ENCODE results near the gene SORL1-AS1. TPM values are rescaled to one million over a fixed set of nuclear protein-coding genes. Genes with fewer than 3 reads are reported as not detected.
A peak's percentile ranks its signal among the peaks of the same experiment; 100 is the strongest.

SORL1-AS1 gene

DNA sequence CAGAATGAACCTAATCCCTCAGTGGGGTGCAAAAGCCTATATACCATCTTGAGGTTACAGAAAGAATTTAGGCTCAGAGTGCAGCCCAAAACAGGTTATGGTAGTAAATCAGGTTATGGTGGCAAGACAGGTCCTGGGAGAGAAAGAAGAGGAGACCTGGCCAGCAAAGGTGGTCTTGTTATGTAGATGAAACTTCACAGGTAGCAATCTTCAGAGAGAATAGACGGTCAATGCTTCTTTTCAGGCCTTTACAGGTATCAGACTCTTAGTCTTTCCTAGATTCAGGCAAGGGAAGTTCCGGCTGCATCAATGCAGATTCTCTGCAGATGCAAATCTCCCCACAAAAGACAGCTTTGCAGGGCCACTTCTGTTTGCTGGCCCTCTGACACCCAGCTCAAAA lies 46.5 kb downstream of the SORL1-AS1 start:
- H3K4me3 ChIP-seq (ENCODE audit: low read depth, low read length), result no peak overlapping the region
- no peak for DNase-seq (ENCODE audit: low read depth)
- TF ChIP-seq, protein P1, sequence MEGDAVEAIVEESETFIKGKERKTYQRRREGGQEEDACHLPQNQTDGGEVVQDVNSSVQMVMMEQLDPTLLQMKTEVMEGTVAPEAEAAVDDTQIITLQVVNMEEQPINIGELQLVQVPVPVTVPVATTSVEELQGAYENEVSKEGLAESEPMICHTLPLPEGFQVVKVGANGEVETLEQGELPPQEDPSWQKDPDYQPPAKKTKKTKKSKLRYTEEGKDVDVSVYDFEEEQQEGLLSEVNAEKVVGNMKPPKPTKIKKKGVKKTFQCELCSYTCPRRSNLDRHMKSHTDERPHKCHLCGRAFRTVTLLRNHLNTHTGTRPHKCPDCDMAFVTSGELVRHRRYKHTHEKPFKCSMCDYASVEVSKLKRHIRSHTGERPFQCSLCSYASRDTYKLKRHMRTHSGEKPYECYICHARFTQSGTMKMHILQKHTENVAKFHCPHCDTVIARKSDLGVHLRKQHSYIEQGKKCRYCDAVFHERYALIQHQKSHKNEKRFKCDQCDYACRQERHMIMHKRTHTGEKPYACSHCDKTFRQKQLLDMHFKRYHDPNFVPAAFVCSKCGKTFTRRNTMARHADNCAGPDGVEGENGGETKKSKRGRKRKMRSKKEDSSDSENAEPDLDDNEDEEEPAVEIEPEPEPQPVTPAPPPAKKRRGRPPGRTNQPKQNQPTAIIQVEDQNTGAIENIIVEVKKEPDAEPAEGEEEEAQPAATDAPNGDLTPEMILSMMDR (IDR thresholded peaks at IDR 0.05; ENCODE audit: insufficient read depth, low read length), result no peak

DNA sequence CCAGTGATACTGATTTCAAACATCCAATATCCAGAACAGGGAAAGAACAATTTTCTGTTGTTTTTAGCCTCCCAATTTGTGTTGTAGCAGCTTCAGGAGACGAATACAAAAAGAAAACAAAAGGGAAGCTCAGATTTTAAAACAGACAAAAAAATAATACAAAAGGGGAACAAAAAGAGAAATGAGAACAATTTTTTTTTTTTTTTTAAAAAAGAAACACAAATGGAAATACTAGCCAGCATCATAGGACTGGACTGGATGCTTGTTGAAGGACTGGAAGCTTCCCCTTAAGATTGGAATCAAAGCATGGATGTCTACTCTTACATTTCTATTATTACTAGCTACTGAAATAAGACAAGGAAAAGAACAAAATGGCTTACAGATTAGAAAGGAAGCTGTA lies 47.1 kb downstream of the SORL1-AS1 start:
- TF ChIP-seq, protein P1 (IDR thresholded peaks at IDR 0.05; ENCODE audit: insufficient read depth, low read length), result no peak
- H3K4me3 ChIP-seq (ENCODE audit: low read depth, low read length), result no peak overlapping the region
- DNase-seq (ENCODE audit: low read depth), result no peak

DNA sequence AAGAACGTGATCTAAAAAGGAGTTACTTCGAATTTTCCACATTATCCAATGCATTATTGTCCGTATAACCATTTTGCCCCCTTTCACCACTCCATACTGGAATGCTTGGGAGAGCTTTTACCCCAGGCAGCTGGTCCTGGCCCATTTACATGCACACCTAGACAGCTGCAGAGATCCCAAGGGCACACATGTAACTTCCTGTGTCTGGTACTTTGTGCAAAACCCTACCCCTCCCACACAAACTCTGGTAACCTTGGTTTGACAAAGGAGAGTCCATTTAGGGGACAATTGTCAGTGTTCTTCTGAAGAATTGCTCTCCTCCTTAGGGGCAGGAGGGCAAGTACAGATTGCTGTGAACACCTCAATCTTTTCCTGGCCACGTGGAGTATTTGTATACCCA lies 58.0 kb downstream of the SORL1-AS1 start:
- DNase-seq (ENCODE audit: low read depth), result no peak
- H3K4me3 ChIP-seq (ENCODE audit: low read depth, low read length), result no peak overlapping the region
- TF ChIP-seq, protein P1 (IDR thresholded peaks at IDR 0.05; ENCODE audit: insufficient read depth, low read length), result no peak

DNA sequence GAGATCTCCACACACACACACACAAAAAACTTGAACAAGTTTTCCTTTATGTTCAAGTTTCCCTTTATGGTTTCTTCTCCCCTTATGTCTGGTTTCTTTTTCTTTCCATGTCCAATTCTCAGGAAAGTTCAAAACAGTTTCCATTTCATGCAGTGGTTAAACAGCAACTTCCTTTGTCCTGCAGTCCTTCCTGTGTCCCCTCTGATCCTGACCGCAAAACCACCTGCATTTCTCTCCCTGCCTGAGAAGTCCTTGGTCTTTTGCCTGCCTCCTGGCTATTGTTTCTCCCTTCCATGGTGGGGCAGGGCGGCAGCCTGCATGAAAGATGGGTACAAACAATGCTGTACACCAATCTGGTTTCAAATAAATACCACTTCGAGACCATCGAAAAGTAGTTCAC lies 58.9 kb downstream of the SORL1-AS1 start:
- DNase-seq (ENCODE audit: low read depth), result no peak
- TF ChIP-seq, protein P1 (IDR thresholded peaks at IDR 0.05; ENCODE audit: insufficient read depth, low read length), result no peak
- no peak overlapping the region for H3K4me3 ChIP-seq (ENCODE audit: low read depth, low read length)

DNA sequence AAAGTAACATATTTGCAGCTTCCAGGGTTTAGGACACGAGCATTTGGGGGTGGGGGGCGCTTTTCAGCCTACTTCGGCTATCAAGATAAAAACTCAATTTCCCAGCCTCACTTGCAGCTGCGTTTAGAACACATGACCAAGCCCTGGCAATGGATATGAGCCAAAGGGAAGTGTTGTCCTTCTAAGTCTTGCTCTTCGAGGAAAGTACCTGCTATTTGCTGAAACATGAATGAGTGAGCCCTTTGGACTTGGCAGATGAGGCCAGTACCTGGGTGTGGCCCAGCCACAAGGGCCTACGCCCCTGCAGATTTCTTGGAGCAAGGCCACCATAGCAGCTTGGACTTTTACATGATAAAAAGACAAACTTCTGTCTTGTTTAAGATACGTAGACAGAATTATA lies 60.9 kb downstream of the SORL1-AS1 start:
- peak; percentile 42 for DNase-seq (ENCODE audit: low read depth)
- H3K4me3 ChIP-seq (ENCODE audit: low read depth, low read length), result no peak overlapping the region
- TF ChIP-seq, protein P1 (IDR thresholded peaks at IDR 0.05; ENCODE audit: insufficient read depth, low read length), result no peak

DNA sequence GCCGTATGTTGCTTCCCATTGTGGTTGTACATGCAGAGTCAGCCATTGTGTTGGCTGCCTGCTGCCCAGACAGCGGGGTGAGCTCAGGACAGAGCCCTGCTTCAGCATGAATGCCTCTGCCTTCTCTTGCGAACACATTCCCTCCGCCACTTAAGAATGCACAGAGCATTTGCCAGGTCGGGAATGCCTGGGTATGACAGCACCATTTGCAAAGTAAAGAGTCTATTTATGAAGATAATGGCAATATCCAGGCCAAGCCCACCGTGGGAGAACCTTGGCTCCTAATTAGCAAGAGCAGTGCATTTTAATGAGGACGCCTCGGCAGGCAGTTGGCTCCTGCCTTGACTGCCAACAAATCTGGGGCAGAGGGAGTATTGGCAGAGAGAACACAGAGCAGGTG lies 63.1 kb downstream of the SORL1-AS1 start:
- no peak overlapping the region for H3K4me3 ChIP-seq (ENCODE audit: low read depth, low read length)
- no peak for DNase-seq (ENCODE audit: low read depth)
- TF ChIP-seq, protein P1 (IDR thresholded peaks at IDR 0.05; ENCODE audit: insufficient read depth, low read length), result no peak

Other genes starting within 250 kb of the SORL1-AS1 start
- 18.3 and 43.8 TPM in 2 replicates for gene SC5D, start 160.2 kb downstream of the SORL1-AS1 start, total RNA-seq (ENCODE audit: low replicate concordance)
- gene SORL1, start 653 bp downstream of the SORL1-AS1 start, total RNA-seq (ENCODE audit: low replicate concordance), result 1.2 and 1.4 TPM in 2 replicates